GM19397 (cell line): ENCODE measurements around the gene CHST15.

Experiments used
- ATAC-seq: cut with Tn5 transposase; IDR thresholded peaks from one replicate; pipeline ENCODE4 v1.9.1; 2021; ENCODE audit warnings: mild to moderate bottlenecking, moderate library complexity; ENCODE audit not compliant: unreplicated experiment

CHST15 gene

DNA sequence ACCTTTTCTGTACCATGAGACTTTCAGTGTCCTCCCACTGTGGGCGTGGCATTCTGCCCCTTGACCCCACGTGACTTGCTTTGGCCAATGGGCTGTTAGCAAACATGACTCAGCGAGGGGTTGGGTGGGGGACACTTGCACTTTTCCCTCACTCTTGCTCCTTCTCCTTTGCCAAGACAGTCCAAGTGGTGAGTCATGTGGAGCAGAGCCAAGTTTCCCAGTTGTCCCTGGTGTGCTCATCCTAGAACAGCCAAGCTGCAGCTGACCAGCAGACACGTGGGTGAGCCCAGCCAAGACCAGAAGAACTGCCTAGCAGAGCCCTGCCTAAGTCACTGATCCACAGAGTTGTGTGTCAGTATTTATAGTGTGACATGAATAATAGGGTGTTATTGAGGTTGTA lies 119.0 kb downstream of the CHST15 start:
- no peak for ATAC-seq

DNA sequence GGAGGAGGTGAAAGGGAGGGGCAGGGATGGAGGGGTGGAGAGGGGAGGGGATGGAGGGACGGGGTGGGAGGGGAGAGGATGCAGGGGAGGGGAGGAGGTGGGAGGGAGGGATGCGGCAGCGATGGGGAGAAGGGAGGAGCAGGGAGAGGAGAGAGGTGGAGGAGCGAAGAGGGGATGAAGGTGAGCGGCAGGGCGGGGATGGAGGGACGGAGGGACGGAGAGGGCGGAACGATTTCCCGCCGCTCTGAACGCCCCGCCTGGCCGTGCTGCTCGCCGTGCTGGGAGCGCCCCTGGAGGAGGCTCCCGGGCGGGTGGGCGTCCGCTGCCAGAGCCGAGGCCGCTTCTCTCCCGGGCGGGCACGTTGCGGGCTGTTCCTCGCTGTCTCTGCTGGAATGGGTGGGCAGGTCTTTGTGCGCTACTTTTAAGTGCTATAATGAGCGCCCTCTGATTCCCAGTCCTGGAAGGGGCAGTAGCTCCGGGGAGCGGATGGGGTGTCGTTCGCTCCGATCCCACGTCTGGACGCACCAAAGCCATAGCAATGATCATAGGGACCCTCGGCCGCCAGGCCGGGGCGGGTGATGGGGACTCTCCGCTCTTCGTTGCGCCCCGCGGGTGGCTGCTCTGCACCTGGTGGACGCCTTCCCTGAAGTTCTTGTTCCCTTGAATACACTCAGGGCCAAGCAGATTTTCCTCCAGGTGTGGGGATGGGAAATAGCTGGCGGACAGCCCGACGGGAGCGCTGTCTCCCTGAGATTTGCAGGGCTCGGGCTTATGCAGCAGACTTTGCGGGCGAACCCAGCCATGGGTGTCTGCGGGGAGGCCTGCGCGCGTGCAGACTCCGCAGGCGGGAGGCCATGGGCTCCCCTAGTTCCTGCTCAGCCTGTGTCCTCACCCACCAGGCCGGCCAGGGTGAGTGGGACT lies 120.7 kb downstream of the CHST15 start:
- no peak for ATAC-seq

DNA sequence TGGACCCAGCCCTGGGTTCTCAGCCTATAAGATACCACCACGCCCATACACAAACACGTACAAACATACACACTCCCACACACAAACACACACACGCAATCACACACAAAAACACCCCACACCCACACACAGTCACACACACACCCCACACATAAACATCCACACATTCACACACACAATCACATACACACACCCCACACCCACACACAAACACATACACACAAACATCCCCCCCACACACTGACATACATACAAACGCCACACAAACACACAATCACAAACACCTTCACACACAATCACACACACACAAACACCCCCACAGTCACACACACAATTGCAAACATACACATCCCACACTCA lies 122.5 kb downstream of the CHST15 start:
- ATAC-seq = no peak

DNA sequence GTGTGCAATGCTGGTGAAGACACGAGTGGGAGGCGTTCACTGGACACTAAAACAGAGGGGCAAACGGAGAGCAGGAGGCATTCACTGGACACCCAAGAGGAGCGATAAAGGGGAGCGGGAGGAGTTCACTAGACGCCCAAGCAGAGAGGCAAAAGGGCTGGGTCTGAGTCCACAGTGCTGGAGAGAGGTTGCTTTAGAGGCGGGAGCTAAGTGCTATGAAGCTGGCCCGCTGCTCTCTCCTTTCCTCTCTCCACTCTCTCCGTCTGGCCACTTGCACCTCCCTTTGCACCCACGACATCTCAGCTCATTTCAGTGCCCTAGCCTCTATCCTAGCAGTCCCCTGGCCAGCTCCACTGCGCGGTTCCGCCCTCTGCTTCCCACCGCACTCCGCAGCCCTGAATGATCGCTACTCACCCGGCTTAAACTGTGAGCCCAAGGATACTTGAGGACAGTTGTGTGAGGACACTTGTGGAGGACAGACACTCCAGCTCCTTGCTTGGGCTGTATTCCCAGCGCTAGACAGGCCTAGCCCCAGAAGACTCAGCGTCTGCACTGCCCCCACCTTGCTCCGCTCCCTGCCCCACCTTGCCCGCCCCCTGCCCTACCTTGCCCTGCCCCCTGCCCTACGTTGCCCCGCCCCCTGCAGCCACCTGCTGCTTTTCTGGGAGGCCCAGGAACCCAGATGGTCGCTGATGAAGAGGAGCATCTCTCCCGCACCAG lies 123.0 kb downstream of the CHST15 start:
- no peak for ATAC-seq

DNA sequence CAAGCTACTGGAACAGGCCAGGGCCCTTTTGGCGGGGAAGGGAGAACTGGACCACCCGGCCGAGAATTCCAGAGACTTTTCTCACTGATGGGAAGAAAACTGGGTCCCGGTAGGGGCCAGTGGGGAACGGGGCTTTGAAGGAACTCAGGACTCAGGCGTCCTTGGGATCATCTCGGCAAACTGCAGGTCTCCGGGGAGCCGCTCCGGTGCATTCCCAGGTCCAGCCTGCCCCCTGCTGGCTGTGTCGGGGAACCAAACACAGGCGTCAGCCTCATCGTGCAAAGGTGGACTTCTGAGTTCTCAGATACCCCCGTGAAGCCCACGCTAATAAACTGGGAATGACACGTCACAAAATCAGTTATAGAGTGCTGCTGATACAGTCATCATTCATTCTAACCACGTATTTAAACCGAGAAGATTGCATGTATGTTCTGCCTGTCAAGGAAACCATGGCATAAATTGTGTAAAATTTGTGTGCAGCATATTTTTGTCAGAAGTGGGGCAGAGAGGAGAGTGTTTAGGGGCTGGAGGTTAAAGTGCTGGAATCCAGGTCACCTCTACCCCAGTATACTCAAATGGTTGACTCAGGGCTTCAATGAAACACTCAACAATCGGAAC lies 125.7 kb downstream of the CHST15 start:
- ATAC-seq = no peak

DNA sequence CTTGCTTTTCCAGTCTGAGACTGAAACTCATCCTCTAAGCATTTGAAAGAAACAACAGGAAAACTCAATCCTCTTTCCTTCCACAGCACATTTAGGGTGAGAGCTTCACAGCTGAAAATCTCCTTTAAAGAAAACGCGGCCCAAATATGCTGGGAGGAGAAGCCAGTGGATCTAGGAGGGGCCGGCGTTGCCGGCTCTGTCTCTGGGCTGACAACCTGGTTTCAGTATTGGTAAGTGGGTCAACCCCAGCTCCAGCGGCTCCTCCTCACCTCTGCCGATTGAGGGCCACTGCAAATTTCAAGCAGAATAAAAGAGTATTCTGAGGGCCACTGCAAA lies 126.5 kb downstream of the CHST15 start:
- ATAC-seq = no peak

DNA sequence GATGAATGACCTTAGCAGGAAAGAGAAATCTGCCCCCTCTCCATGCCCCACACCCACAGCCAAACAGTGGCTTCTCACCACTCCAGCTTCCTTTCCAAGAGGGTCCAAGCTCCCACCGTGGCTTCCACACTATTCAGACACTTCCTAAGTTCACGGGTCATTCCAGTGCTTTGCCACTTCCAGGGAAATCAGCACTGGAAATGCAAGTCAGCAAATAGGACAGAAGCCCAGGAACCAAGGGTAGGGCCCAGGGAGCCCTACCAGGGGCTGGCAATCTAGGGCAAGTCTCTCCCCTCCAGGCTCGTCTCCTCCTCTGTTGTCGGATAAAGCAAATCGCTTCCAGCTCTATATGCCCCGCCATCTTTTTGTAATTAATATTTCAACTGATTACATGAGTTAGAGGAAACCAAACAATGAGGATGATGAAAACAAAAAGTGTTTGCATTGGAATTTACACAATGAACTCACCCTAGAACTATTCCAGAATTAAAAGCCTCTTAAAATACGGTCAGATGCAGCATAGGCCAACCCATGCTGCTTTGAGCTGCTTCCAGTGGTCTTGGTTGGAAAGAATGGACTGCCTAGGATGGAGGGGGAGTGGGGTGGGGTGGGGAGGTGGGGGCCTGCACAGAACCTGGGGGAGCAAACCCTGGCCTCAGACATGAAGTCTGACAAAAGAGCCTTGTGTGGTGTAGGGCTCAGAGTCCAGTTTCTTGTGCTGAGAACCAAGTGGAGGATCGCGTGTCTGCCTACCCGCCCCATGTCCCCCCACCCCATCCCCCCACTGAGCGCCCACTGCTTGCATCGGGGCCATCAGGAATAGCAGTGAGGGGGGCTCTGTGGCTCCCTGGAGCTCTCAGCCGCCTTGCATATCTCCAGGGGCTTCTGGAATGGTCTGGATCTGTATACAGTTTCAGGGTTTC lies 127.2 kb downstream of the CHST15 start:
- ATAC-seq = no peak

DNA sequence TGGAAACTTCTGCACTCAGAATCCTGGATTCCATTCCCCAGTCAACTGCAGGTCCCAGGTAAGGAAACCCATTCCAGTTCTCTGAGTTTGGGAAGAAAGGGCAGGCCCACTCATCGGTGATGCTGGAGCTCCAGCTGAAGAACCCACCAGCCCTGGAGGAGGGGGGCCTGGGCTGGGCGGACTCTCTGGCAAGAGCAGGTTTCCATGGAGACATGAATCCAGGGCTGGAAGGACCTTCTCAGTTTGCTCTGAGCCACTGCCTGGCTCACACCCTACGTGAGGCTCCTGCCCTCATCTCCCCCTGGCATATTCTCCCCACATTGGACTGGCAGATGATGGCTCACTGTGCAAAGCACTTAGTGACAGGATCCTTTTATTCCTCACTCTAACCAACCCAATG lies 128.4 kb downstream of the CHST15 start:
- no peak for ATAC-seq

DNA sequence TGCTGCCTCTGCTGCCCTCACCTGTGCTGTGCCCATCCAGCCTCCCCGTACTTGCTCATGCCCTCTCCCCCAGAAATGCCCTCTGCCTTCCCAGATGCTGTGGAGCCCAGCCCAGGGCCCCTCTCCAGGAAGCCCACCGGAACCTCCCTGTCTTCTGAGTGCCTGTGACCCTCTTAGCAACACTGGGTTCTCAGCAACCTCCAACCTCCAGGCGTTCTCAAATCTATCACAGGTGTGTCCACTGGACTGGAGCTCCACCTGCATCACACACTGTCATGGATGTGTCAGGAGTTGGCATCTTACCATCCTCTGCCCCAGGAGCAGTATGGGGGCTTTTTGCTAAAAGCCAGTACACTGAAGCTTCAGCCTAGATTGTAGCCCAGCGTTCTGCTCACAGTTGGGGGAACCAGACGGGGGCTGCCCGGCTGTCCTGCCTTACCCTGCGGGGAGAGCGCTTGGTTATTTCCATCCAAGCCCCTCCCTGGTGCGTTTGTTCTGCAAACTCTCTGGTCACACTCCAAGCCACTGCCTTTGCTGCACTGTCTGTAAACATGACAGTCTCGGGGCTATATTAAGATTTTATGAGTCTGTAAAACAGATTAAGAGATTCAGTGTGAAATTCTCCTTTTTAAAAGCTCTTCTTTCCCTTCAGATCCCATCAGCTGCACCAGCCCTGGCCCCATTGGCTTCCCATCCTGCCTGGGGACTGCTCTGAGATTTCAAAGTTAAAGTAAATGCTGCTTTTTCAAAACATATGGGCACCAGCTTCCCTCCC lies 130.5 kb downstream of the CHST15 start:
- ATAC-seq = no peak

DNA sequence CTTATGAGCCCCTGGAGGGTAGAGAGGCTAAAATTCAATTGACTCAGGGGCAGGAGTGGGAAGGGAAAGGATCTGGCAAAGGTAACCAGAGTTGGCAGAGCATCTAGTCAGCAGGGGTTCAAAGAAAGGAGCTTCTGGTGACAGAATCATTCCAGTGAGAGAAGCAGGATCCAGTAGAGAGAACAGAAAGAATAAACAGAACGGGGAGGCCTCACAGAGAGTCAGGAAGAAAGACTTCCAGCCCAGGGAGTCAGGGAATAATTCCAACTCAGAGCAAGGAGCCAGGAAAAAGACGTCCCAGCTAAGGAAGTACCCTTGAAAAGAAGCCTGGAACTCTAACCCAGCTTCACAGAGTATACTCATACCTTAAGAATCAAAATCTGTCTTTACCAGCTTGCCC lies 135.2 kb downstream of the CHST15 start:
- no peak for ATAC-seq
